ENCODE data around the gene C1QL4. TPM values are rescaled to one million over a fixed set of nuclear protein-coding genes. Genes with fewer than 3 reads are reported as not detected.

C1QL4 gene
- total RNA-seq, 1 experiment from 2014 or later: 3.6 TPM

DNA sequence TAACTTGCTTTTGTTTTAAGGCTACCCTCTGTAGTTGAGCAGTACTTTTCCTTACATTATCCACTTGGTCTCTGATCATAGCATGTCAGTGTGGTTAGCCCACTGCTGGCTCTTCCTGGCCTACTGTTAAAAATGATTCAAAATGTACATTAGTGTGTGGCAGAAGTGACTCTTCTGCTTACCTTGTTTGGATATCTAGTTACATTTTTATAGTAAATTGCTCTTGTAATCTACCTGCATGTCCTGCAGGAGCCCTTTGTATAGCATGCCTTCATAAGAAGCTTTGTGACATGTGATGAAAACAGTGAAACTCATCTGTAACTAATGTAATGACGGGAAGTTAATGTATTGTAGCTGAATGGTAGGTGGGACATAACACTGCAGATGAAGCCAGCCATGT is 38.4 kb upstream of the C1QL4 start:
- H3K4me1 Mint-ChIP-seq (ENCODE audit: low read depth, unreplicated experiment): peaks cover 6% of the 10 kb centered on the region
- CTCF ChIA-PET: interaction anchor here (1.0 kb wide), 1 partner anchor 205 kb away, joined by 5 read pairs; no protein-coding TSS in a partner anchor

DNA sequence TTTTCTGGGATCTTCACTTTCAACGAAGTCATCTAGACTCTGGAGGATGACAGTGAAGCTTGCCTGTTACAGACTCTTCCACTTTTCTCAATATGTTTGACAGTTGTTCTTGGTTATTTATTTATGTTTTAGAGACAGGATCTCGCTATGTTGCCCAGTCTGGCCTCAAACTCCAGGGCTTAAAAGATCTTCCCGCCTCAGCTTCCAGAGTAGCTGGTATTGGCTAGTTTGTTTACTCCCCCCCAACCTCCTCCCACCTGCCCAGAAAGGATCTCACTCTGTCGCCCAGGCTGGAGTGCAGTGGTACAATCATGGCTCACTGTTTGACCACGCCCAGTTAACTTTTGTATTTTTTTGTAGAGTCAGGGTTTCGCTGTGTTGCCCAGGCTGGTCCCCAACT is 33.6 kb upstream of the C1QL4 start:
- TF ChIP-seq, protein P1, sequence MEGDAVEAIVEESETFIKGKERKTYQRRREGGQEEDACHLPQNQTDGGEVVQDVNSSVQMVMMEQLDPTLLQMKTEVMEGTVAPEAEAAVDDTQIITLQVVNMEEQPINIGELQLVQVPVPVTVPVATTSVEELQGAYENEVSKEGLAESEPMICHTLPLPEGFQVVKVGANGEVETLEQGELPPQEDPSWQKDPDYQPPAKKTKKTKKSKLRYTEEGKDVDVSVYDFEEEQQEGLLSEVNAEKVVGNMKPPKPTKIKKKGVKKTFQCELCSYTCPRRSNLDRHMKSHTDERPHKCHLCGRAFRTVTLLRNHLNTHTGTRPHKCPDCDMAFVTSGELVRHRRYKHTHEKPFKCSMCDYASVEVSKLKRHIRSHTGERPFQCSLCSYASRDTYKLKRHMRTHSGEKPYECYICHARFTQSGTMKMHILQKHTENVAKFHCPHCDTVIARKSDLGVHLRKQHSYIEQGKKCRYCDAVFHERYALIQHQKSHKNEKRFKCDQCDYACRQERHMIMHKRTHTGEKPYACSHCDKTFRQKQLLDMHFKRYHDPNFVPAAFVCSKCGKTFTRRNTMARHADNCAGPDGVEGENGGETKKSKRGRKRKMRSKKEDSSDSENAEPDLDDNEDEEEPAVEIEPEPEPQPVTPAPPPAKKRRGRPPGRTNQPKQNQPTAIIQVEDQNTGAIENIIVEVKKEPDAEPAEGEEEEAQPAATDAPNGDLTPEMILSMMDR (IDR thresholded peaks at IDR 0.05; ENCODE audit: insufficient read depth in 1 of 2, low read depth in 1 of 2, low read length in 1 of 2, severe bottlenecking in 1 of 2, unreplicated experiment in 1 of 2): no peak
- no peak overlapping the region for H3K4me3 Mint-ChIP-seq (ENCODE audit: unreplicated experiment)
- DNase-seq: no peak
- no TSS peak for BruUV-seq (replicated peaks)
- peaks cover 24% of the 10 kb centered on the region for H3K36me3 Mint-ChIP-seq (ENCODE audit: insufficient read depth, unreplicated experiment)
- H3K4me3 ChIP-seq (ENCODE audit: low read depth, low read length): no peak overlapping the region
- no peaks in the 10 kb centered on the region for H3K27me3 Mint-ChIP-seq (ENCODE audit: insufficient read depth, unreplicated experiment)
- intact Hi-C loops (cut with micrococcal nuclease; ENCODE audit: unreplicated experiment): no loop called here
- H3K27ac Mint-ChIP-seq (ENCODE audit: unreplicated experiment): no peak overlapping the region
- ChIA-PET CTCF (interaction anchor here (1.6 kb wide), 1 partner anchor 12 kb away, joined by 6 read pairs; no protein-coding TSS in a partner anchor), POLR2A (no interaction called here)
- H3K9me3 ChIP-seq: no peaks in the 10 kb centered on the region
- peaks cover 17% of the 10 kb centered on the region for H3K4me1 ChIP-seq
- no peaks in the 10 kb centered on the region for H3K9me3 Mint-ChIP-seq (ENCODE audit: unreplicated experiment)
- peaks cover 4% of the 10 kb centered on the region for H3K4me1 Mint-ChIP-seq (ENCODE audit: low read depth, unreplicated experiment)
- no peaks in the 10 kb centered on the region for H3K27me3 ChIP-seq (replicated peaks; ENCODE audit: control insufficient read depth, insufficient read depth, low read length)
- peaks cover 2% of the 10 kb centered on the region for H3K36me3 ChIP-seq (ENCODE audit: control insufficient read depth, insufficient read depth, low read length)

More for the DNA sequence above, 38.4 kb upstream of the C1QL4 start:
- DNase-seq: no peak
- Histone ChIP-seq H3K27me3 (replicated peaks; ENCODE audit: control insufficient read depth, insufficient read depth, low read length) (no peaks in the 10 kb centered on the region), H3K36me3 (ENCODE audit: control insufficient read depth, insufficient read depth, low read length) (peaks cover 3% of the 10 kb centered on the region), H3K4me3 (ENCODE audit: low read depth, low read length) (no peak overlapping the region), H3K4me1 (peaks cover 6% of the 10 kb centered on the region), H3K9me3 (no peaks in the 10 kb centered on the region)
- Mint-ChIP-seq H3K4me3 (ENCODE audit: unreplicated experiment) (no peak overlapping the region), H3K27me3 (ENCODE audit: insufficient read depth, unreplicated experiment) (no peaks in the 10 kb centered on the region), H3K27ac (ENCODE audit: unreplicated experiment) (no peak overlapping the region), H3K9me3 (ENCODE audit: unreplicated experiment) (no peaks in the 10 kb centered on the region), H3K36me3 (ENCODE audit: insufficient read depth, unreplicated experiment) (peaks cover 20% of the 10 kb centered on the region)
- no TSS peak for BruUV-seq (replicated peaks)
- intact Hi-C loops (cut with micrococcal nuclease; ENCODE audit: unreplicated experiment): no loop called here
- TF ChIP-seq, protein P1 (IDR thresholded peaks at IDR 0.05; ENCODE audit: insufficient read depth in 1 of 2, low read depth in 1 of 2, low read length in 1 of 2, severe bottlenecking in 1 of 2, unreplicated experiment in 1 of 2): no peak
- POLR2A ChIA-PET: interaction anchor here (0.6 kb wide), 1 partner anchor 8 kb away, joined by 6 read pairs; the partner anchor contains the start of gene SPATS2

DNA sequence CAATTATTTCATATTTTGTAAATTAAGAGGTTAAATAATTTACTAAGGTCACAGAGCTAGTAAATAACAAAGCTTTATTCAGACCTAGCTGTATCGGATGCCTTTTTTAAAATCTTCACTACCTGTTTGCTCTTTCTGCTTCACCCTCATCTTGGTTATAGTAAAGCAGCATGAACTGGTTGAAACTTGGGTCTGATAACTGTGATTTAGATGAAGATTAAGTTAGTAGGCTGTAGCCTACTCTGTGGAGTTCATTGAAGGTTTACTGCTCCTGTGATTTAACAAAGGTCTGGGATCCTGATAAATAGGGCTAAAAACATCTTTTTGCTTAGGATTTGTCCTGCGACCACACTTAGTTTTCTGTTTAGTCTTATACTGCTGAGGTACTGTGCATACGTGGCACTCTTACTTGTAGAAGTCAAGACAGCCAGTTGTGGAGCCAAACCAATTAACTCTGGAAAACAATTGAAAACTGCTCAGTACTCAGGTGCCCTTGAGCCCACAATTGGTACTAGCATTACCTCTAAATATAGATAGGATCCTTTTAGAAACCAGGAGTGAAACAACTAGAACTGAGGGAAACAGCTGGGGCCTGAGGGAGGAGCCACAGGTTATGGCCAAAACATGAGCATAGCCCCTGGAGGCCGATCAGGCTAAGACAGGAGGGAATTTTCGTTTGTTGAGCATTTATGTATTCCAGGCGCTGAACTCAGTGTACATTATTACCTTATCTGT is 32.6 kb upstream of the C1QL4 start:
- intact Hi-C loops (cut with micrococcal nuclease; ENCODE audit: unreplicated experiment): no loop called here
- peaks cover 2% of the 10 kb centered on the region for H3K36me3 ChIP-seq (ENCODE audit: control insufficient read depth, insufficient read depth, low read length)
- no peaks in the 10 kb centered on the region for H3K27me3 ChIP-seq (replicated peaks; ENCODE audit: control insufficient read depth, insufficient read depth, low read length)
- no peaks in the 10 kb centered on the region for H3K4me1 Mint-ChIP-seq (ENCODE audit: low read depth, unreplicated experiment)
- no peaks in the 10 kb centered on the region for H3K9me3 Mint-ChIP-seq (ENCODE audit: unreplicated experiment)
- peak in 1 of 2 experiments; percentile 49 for DNase-seq
- H3K27ac Mint-ChIP-seq (ENCODE audit: unreplicated experiment): no peak overlapping the region
- no peak overlapping the region for H3K4me3 ChIP-seq (ENCODE audit: low read depth, low read length)
- no peak overlapping the region for H3K4me3 Mint-ChIP-seq (ENCODE audit: unreplicated experiment)
- peaks cover 24% of the 10 kb centered on the region for H3K36me3 Mint-ChIP-seq (ENCODE audit: insufficient read depth, unreplicated experiment)
- TF ChIP-seq, protein P1 (IDR thresholded peaks at IDR 0.05; ENCODE audit: insufficient read depth in 1 of 2, low read depth in 1 of 2, low read length in 1 of 2, severe bottlenecking in 1 of 2, unreplicated experiment in 1 of 2): peak; percentile 44
- H3K9me3 ChIP-seq: no peaks in the 10 kb centered on the region
- H3K4me1 ChIP-seq: peaks cover 17% of the 10 kb centered on the region
- ChIA-PET CTCF (interaction anchor here (1.0 to 1.6 kb wide), 2 partner anchors 11 to 19 kb away, joined by 3 to 6 read pairs; no protein-coding TSS in a partner anchor), POLR2A (interaction anchor here (0.6 kb wide), 1 partner anchor 105 kb away, joined by 7 read pairs; no protein-coding TSS in a partner anchor)
- BruUV-seq (replicated peaks): no TSS peak
- H3K27me3 Mint-ChIP-seq (ENCODE audit: insufficient read depth, unreplicated experiment): no peaks in the 10 kb centered on the region
